Glomerular endothelial cell (primary cell): ENCODE measurements around the gene BTBD9. TPM values are rescaled to one million over a fixed set of nuclear protein-coding genes. Genes with fewer than 3 reads are reported as not detected.
"Not testable (repeated sequence)": the region's sequence is repeated elsewhere in the genome, so short reads cannot be mapped to it uniquely, and the experiment has no call there.

ENCODE experiments used
- DNase-seq: peaks from one replicate; pipeline ENCODE4 v3.0.0-alpha.2; 2011; ENCODE audit warnings: low read depth, low spot score; ENCODE audit errors: extremely low read depth
- total RNA-seq: library from RNA; depleted of rRNA; stranded (reverse); fragments of >200 nt; gene quantifications from 2 replicates; pipeline ENCODE4 v1.2.3, GENCODE V29; 2015

BTBD9 gene
- total RNA-seq, 1 donor from 2014 or later = 13.2 TPM

GRCh38 chr6:38443352-38444144 lies 196.2 kb downstream of the BTBD9 start:
- no peak for DNase-seq

DNA sequence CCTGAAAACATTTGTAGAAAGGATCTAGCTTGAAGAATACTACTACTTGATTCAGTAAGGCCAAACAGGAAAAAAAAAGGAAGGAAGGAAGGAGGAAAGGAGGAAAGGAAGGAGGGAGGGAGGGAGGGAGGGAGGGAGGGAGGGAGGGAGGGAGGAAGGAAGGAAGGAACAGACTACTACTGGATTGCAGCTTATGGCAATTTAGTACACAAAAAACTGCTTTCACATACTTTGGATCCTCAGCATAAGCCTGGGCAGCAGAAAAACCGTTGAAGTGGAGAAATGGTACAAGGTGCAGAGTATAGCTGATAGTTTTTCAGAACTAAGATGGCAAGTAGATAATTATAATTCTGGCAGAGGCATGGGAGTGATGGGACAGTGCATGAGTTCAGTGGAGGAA lies 201.6 kb downstream of the BTBD9 start:
- DNase-seq = no peak

DNA sequence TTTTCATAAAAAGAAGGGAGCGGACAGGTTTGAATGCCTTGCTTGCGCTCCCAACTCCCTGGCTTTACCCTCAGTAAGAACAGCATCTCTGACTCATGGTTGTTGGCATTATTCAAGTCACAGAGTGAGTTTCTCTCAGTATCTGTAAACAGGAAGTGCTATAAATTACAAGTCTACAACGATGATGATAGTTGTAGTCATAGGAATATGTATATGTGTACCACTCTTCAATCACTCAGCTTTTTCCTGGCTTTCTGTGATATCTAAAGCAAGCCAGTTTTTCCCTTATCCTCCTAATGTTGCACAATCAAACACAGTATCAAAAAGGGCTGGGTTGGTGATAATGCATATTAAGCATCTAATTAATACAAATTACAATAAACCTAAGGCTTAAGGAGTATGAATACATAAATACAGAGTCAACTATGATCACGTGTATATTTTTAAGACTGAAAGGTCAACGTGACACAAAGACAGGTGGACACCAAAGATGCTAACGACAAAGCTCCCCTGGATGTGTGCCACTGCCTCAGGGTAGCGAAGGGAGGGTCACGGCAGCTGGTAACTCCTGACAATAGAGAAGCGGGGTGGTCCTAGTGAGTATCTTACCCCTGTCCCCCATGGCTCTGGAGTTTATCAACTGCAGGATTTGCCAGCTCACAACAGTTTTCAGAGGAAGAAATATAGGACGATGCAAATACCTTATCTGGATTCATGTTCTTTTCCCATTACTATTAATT lies 202.8 kb downstream of the BTBD9 start:
- DNase-seq = peak; percentile 29

- DNase-seq = no peak
Observed at GRCh38 chr6:38435330-38435729, 204.4 kb downstream of the BTBD9 start.

GRCh38 chr6:38434051-38434450 lies 205.7 kb downstream of the BTBD9 start:
- no peak for DNase-seq

GRCh38 chr6:38432479-38432878 lies 207.2 kb downstream of the BTBD9 start:
- DNase-seq = no peak

GRCh38 chr6:38432079-38432478 lies 207.7 kb downstream of the BTBD9 start:
- no peak for DNase-seq

GRCh38 chr6:38429546-38429945 lies 210.2 kb downstream of the BTBD9 start:
- no peak for DNase-seq

- DNase-seq = no peak
Observed at GRCh38 chr6:38427492-38428210, 212.1 kb downstream of the BTBD9 start.

DNA sequence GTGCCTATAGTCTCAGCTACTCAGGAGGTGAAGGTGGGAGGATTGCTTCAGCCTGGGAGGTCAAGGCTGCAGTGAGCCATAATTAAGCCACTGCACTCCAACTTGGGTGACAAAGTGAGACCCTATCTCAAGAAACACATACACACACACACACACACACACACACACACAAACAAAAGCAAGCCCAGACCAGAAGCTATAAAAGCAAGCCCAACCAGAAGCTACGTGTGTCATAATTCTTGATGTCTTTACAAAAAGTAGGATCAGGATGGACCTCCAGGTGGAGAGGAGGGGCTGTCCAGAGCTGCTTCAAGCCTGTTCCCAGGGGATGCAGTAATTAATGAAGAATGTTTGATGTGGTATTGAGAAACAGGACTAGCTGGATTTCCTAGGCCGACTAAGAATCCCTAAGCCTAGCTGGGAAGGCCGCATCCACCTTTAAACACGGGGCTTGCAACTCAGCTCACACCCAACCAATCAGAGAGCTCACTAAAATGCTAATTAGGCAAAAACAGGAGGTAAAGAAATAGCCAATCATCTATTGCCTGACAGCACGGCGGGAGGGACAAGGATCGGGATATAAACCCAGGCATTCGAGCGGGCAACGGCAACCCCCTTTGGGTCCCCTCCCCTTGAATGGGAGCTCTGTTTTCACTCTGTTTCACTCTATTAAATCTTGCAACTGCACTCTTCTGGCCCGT lies 213.8 kb downstream of the BTBD9 start:
- not testable (repeated sequence) for DNase-seq

DNA sequence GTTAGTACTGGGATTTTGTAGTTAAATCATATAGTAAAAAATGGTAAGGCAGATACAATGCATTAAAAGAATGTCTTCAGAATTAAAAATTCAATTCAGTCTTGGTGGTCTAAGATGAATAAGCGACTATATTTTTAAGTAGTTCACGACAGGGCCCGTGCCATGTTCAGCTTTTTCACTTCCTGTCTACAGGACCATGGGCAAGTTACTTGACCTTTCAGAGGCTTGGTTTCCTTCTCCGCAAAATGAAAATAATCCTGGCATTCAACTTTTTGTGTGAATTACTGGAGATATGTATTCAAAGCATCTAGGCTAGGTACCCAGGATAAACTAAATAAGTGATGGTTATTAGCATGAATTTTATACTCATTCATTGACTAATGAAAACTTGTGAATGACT lies 216.0 kb downstream of the BTBD9 start:
- DNase-seq = no peak

DNA sequence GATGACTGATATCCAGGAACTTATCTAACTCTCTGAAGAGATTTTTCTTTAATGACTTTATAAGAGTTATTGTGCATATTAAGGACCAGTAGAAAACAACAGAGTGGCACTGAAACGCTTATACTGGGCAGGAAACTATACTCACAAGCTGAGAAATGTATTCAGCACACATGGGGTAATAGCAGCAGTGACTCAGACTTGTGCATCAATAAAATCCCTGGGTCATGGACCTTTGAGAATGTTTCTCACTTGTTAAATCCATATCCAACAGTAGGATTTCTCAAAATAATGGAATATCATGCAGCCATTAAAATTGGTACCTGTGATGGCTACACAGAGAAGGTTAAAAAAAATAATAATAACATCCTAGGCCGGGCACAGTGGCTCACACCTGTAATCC lies 219.5 kb downstream of the BTBD9 start:
- no peak for DNase-seq

GRCh38 chr6:38417521-38417920 lies 222.2 kb downstream of the BTBD9 start:
- no peak for DNase-seq

DNA sequence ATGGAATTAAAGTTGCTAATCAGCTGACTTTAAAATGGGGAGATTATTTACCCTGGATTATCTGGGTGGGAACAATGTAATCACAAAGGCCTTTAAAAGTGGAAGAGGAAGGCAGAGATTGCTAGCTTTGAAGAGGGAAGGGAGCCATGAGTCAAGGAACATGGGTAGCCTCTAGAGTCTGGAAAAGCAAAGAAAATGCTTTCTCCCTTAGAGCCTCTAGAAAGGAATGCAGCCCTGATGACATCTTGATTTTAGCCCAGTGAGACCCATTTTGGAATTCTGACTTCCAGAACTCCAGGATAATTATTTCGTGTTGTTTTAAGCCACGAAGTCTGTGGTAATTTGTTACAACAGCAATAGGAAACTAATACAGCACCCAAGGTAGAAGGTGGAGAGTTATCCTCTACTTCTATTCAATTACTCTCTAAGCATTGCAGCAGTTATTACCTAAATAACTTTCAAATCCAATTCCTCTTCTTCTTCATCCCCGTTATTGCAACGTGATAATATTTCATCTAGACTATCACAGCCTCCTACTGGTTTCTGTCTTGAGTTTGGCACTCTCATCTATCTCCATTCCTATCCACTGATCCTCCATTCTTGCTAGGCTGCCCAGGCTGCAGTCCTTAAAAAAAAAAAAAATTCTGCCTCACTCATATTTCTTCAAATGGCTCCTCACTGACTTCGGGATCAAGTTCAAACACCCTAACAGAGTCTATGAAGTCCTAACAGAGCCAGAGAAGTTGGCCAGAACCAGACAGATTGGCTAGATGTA lies 224.3 kb downstream of the BTBD9 start:
- DNase-seq = no peak

GRCh38 chr6:38413102-38413800 lies 226.5 kb downstream of the BTBD9 start:
- no peak for DNase-seq

DNA sequence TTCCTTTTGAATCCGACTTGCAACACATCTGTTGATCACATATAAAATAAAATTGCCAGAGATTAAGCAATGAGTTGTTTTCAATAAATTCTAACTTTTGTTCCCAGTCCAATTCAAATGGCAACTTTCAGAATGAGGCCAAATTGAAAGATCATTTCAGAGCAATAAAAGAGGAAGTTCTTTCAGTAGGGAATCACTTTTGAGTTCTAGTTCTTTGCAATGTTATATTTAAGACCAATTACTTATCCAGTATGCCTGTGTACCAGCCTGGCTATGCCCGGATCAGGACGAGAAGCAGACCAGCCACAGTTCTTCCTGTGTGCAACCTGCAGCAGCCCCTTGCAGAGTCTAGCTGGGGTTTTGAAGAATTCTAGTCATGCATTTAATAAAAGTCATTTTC lies 232.5 kb downstream of the BTBD9 start:
- no peak for DNase-seq

DNA sequence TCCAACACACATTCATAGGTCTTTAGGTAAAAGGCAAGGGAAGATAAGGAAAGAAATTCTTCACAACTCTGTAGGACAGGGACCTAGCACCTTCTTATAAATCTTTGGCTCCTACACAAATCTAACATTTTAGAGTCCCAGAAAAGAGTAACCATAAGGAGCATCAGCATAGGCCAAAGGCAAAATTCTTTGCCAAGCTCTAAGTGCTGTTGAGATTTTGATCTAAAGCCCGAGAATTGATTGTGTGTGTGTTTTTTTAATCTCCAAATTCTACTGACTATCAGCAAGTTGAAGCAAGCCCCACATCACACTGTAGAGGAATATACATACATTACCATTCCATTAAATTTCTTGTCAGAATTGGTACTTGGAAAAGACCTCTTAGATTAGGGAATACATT lies 233.6 kb downstream of the BTBD9 start:
- no peak for DNase-seq

GRCh38 chr6:38404900-38405556 lies 234.7 kb downstream of the BTBD9 start:
- no peak for DNase-seq

DNA sequence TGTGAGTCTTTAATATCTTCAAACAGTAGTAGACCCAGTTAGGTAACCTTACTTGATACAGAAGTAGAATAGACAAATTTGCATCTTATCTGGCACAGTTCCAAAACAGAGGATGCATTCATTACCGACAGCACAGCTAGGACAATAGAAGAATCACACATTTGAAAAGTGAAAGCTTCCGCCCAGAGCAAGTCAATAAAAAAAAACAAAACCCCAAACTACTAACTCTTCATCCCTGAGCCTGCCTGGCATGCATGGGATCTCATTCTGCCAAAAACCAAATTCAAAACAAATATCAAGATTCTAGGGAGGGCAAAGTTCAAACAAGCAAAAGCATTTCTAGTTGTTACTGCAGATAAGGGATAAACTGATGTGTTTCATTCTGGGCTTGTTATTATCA lies 235.4 kb downstream of the BTBD9 start:
- DNase-seq = no peak
